Gastrocnemius medialis (tissue), 4 donors: ENCODE measurements around the gene LGALS9.

ENCODE experiments used
- POLR2A ChIP-seq, 2 donors: fragments of 450-650 bp; IDR thresholded peaks; one replicate each; pipeline ENCODE4 v1.6.1; 2017; ENCODE audit warnings: antibody characterized with exemption in 2 of 2, mild to moderate bottlenecking in 2 of 2, moderate library complexity in 2 of 2
- TF ChIP-seq, protein P1 (sequence below), 5 experiments: fragments of 450-650 bp in 3 of 5; fragments of 200-600 bp in 2 of 5; sonication (generic) in 2 of 5; IDR thresholded peaks in 4 of 5; conservative IDR thresholded peaks in 1 of 5; 1 replicate in 4 of 5; 2 replicates in 1 of 5; pipeline ENCODE4 v1.5.1; 2016 to 2019; ENCODE audit warnings: antibody characterized with exemption in 5 of 5, mild to moderate bottlenecking in 3 of 5, moderate library complexity in 3 of 5

- TF ChIP-seq, protein P1, sequence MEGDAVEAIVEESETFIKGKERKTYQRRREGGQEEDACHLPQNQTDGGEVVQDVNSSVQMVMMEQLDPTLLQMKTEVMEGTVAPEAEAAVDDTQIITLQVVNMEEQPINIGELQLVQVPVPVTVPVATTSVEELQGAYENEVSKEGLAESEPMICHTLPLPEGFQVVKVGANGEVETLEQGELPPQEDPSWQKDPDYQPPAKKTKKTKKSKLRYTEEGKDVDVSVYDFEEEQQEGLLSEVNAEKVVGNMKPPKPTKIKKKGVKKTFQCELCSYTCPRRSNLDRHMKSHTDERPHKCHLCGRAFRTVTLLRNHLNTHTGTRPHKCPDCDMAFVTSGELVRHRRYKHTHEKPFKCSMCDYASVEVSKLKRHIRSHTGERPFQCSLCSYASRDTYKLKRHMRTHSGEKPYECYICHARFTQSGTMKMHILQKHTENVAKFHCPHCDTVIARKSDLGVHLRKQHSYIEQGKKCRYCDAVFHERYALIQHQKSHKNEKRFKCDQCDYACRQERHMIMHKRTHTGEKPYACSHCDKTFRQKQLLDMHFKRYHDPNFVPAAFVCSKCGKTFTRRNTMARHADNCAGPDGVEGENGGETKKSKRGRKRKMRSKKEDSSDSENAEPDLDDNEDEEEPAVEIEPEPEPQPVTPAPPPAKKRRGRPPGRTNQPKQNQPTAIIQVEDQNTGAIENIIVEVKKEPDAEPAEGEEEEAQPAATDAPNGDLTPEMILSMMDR (IDR thresholded peaks at IDR 0.05 in 4 of 5, conservative IDR thresholded peaks at IDR 0.05 in 1 of 5), result no peak
- TF ChIP-seq POLR2A (IDR thresholded peaks at IDR 0.05), result no peak
These were observed 18.7 kb upstream of the LGALS9 start for GRCh38 chr17:27612160-27612770.
